Measurements from ENCODE around the gene TBC1D22A. TPM values are rescaled to one million over a fixed set of nuclear protein-coding genes. Genes with fewer than 3 reads are reported as not detected.

TBC1D22A gene
- total and polyA plus RNA-seq, 2 donors (not counting 3 experiments of a cell fraction or from before 2014, with no cell fraction given): 26.1 to 32.4 TPM

DNA sequence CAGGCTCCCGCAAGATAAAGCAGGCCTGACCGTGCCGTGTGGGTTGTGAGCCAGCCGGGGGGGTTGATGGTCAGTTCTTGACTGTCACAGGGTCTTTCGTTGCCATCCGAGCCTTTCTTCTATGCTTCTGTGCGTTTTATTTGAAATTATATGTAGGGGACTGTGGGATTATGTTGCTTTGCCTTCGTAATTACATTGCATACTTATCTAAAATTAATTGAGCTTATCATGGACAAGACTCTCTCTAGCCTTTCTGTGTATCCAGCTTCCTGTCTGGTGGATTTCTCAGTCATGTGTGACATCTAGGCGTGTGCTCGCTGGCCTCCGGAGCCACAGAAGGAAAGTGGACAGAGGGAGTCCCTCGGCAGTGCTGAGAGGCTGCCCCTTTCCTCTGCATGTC, 93.2 kb downstream of the TBC1D22A start:
- no TSS peak for BruUV-seq (replicated peaks)
- Histone ChIP-seq H3K27me3 (ENCODE audit: control insufficient read depth in 2 of 2, insufficient read depth in 2 of 2, low read length in 2 of 2) (no peaks in the 10 kb centered on the region), H3K9ac (replicated peaks; ENCODE audit: extremely low read depth, insufficient read depth, low read length) (no peak overlapping the region), H3K79me2 (ENCODE audit: control insufficient read depth, insufficient read depth, low read length) (no peaks in the 10 kb centered on the region), H3K4me1 (ENCODE audit: control insufficient read depth, extremely low read depth, insufficient read depth, low read length) (peaks cover 11% of the 10 kb centered on the region), H3K36me3 (ENCODE audit: control insufficient read depth in 2 of 2, extremely low read depth in 1 of 2, insufficient read depth in 2 of 2, low read length in 2 of 2) (no peaks in the 10 kb centered on the region), H3K9me1 (replicated peaks; ENCODE audit: control insufficient read depth, extremely low read depth, insufficient read depth, low read length) (no peaks in the 10 kb centered on the region), H3K9me3 (replicated peaks; ENCODE audit: control insufficient read depth, insufficient read depth, low read length) (no peaks in the 10 kb centered on the region), H3K4me2 (ENCODE audit: insufficient read depth, low read length) (no peak overlapping the region), H2AFZ (ENCODE audit: low read depth, low read length) (no peak overlapping the region), H3K27ac (ENCODE audit: insufficient read depth, low read depth, low read length) (no peak overlapping the region), H3K4me3 (replicated peaks in 1 of 3; ENCODE audit: insufficient read depth in 1 of 3, low read depth in 1 of 3, low read length in 3 of 3) (no peak overlapping the region), H4K20me1 (replicated peaks; ENCODE audit: control insufficient read depth, extremely low read depth, insufficient read depth, low read length) (no peaks in the 10 kb centered on the region)
- TF ChIP-seq POLR2AphosphoS5 (IDR thresholded peaks at IDR 0.05; ENCODE audit: insufficient read depth, low read depth, low read length): no peak
- no peak for TF ChIP-seq JUN (IDR thresholded peaks at IDR 0.05; ENCODE audit: borderline replicate concordance, insufficient read depth, insufficient read length, low read depth)
- TF ChIP-seq, protein P1, sequence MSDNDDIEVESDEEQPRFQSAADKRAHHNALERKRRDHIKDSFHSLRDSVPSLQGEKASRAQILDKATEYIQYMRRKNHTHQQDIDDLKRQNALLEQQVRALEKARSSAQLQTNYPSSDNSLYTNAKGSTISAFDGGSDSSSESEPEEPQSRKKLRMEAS (IDR thresholded peaks at IDR 0.05; ENCODE audit: insufficient read depth, insufficient read length): no peak
- no peak for TF ChIP-seq FOS (IDR thresholded peaks at IDR 0.05; ENCODE audit: borderline replicate concordance, insufficient read depth, low read length)
- TF ChIP-seq POLR2A (IDR thresholded peaks at IDR 0.05; ENCODE audit: low read depth, low read length): no peak
- no peak for TF ChIP-seq GATA2 (IDR thresholded peaks at IDR 0.05; ENCODE audit: insufficient read depth, insufficient read length, low read depth, low read length)
- TF ChIP-seq, protein P2, sequence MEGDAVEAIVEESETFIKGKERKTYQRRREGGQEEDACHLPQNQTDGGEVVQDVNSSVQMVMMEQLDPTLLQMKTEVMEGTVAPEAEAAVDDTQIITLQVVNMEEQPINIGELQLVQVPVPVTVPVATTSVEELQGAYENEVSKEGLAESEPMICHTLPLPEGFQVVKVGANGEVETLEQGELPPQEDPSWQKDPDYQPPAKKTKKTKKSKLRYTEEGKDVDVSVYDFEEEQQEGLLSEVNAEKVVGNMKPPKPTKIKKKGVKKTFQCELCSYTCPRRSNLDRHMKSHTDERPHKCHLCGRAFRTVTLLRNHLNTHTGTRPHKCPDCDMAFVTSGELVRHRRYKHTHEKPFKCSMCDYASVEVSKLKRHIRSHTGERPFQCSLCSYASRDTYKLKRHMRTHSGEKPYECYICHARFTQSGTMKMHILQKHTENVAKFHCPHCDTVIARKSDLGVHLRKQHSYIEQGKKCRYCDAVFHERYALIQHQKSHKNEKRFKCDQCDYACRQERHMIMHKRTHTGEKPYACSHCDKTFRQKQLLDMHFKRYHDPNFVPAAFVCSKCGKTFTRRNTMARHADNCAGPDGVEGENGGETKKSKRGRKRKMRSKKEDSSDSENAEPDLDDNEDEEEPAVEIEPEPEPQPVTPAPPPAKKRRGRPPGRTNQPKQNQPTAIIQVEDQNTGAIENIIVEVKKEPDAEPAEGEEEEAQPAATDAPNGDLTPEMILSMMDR (IDR thresholded peaks at IDR 0.05; ENCODE audit: extremely low read depth in 1 of 2, insufficient read depth in 1 of 2, low read depth in 1 of 2, low read length in 2 of 2): no peak
- no peak for TF ChIP-seq EZH2 (IDR thresholded peaks at IDR 0.05; ENCODE audit: borderline replicate concordance, low read depth, low read length, severe bottlenecking)
- TF ChIP-seq MYC (IDR thresholded peaks at IDR 0.05; ENCODE audit: low read depth, low read length): no peak
- intact Hi-C loops (cut with micrococcal nuclease): no loop called here
- POLR2A ChIA-PET: no interaction called here
- DNase-seq (ENCODE audit: low read depth, low spot score) (no peak), FAIRE-seq (no peak)
- CTCF ChIA-PET: interaction anchor here (0.9 to 3.1 kb wide), 2 partner anchors 10 to 11 kb away, joined by 3 to 12 read pairs; no protein-coding TSS in a partner anchor
- dilution Hi-C loops (cut with MboI; ENCODE audit: extremely low pct_ligation_motif_present, low sequenced_read_pairs): no loop called here
